Ammon's horn (tissue), 1 donor: ENCODE results near the gene CDHR2.

ENCODE experiments used
- DNase-seq: peaks from one replicate; pipeline ENCODE4 v3.0.0-alpha.2; 2016; ENCODE audit warnings: low spot score

Gene CDHR2

DNA sequence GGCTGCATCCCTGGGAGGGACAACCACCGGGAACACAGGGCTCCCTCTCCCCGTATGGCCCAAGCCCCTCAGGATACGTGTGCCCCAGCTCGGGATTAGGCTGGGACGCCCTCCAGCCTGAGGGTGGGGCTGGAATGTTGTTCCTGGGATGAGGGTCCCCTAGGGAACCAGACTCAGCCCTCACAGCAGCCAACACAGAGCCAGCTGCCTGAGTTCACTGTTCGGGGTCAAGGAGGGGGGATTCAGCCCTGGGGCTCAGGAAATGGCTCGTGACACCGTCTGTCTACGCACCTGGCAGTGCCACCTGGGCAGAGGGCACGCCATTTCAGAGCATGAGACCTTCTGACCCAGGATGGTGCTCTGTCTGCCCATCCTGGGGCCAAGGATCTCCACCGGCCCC is 20.8 kb upstream of the CDHR2 start:
- DNase-seq, result no peak

- DNase-seq, result no peak
These were observed 20.4 kb upstream of the CDHR2 start for GRCh38 chr5:176528761-176529115.

GRCh38 chr5:176529116-176529740 is 19.9 kb upstream of the CDHR2 start:
- no peak for DNase-seq

DNA sequence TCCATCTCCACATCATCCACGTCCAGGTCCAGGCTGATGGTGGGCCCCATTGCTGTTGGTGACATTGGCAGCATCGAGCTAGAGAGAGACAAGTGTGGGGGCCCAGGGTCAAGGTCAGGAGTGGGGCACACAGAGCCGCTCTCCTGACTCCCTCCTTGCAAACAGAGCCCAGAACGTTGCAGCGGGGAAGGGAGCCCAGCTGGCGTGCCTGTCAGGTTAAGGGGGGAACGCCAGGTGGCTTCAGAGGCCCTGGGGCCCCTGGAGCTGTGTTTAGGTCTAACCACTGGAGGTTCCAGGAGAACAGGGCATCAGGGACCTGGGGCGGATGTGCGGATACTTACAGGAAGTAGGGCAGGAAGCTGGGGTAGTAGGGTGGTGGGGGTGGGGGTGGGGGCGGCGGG is 19.4 kb upstream of the CDHR2 start:
- DNase-seq, result no peak

DNA sequence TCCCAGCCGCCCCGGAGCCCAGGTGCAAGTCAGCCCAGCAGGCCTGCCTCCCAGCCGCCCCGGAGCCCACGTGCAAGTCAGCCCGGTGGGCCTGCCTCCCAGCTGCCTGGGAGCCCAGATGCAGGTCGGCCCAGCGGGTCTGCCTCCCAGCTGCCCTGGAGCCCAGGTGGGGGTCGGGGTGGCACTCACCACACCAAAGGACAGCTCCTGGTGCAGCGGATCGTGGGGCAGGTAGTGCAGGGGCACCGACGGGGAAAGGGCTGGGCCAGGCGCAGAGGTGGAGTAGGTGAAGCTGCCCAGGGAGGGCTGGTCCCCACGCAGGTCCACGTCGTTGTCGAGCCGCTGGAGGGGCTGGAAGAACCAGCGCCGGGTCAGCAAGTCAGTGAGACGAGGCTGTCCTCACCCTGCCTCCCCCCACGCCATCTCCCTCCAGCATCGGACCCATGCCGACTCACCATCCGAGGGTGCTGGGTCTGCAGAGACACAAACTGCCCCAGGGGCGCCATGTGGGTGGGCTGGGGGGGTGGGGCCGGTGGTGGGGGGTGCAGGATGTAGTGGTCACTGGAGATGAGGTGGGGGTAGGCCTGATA is 18.7 kb upstream of the CDHR2 start:
- DNase-seq, result no peak

DNA sequence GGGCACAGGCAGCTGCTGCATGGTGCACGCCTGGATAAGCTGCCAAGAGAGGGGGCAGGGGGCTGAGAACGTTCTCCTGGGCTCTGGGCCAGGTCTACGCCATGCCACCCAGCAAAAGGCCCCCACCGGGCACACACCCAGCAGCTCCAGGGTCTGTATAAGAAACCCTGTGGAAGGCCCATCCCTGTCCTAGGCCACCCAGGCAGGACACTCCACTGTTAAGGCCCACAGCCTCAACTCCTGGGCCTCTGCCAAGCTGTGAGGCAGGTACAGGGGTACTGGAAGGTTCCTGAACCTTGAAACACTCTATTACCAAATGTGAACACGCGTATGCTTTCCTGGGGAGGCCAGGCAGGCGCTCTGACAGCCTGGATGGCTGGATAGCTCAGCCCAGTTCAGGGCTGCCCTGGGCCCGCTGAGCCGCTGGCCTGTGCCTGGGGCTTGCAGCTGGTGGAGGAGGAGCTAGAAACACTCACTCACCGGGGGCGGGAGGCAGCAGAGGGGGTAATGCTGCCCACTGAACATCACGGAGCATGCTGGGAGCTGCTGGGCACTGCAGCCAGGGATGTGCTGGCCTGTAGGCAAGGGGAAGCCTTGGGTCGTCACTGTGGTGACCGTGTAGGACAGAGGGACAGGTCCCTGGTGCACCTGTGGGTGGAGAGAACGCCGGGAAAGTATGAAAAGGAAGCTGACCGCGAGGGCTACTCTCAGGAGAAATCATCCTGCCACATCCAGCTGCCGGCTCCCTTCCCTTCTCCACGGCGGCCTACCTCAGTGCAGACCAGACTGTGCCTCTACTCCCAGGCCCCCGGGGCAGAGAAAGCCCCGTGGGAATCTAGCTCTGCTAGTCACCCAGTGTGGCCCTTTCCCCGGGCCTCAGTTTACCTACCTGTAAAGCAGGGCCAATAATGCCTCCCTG is 17.9 kb upstream of the CDHR2 start:
- peak; percentile 94 for DNase-seq

DNA sequence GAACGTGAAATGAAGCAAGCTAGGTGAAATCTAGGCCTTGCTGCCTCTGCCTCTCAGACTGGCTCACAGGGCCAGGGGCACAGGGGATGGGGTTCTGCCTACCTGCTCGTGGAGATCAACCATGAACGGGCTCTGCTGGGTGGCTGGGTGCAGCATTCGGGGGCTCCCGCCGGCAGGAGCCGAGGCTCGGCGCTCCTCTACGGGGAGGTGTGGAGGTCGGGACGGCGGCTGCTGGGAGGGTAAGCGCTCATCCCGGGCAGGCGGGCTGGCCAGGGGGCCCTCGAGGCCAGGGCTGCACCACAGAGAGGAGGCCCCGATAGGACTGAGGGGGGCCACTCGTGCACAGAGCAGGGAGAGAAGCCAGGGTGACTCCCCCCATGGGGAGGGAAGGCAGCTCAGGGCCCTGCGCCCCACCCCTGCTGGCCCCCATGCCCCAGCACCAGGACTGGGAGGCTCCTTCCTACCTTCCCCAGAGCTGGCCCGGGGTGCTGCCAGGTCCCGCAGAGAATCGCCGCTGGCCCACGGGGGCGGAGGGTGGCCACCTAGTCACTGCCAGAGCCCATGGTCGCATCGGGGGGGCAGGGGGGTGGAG is 17.1 kb upstream of the CDHR2 start:
- DNase-seq, result no peak

GRCh38 chr5:176532795-176533194 is 16.3 kb upstream of the CDHR2 start:
- peak; percentile 3 for DNase-seq

GRCh38 chr5:176533390-176533789 is 15.8 kb upstream of the CDHR2 start:
- peak; percentile 63 for DNase-seq

DNA sequence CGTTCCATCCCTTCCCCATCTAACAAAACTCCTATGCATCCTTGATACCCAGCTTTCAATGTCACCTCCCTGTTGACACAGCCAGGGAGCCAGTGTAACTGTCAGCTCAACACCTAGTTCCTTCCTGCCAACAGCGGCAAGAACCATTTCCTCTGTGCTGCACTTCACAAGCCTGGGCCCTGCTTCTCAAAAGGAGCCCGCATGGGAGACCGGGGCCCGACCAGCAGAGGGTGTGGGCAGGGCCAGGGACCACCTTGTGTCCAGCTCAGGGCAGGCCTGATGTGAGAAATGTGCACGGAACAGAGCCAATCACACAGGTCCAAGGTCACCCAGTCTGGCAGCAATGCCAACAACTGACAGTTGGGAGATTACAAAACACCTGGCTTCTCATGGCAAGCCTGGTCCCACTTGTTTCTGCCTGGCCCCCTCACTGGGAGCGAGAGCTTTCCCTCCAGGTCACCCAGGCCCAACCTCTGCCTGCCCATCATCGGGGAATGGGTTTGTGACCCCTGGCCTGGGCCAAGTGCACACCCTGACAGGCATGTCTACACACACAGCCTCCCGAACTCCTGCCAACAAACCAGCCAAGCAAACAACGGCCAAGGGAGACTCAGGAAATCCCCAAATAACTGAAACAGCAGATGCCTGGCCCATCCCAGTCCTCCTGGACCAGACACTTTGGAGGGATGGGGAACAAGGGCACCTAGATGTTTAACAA is 15.1 kb upstream of the CDHR2 start:
- no peak for DNase-seq

- no peak for DNase-seq
These were observed 14.5 kb upstream of the CDHR2 start for GRCh38 chr5:176534640-176535039.

GRCh38 chr5:176535101-176535663 is 14.0 kb upstream of the CDHR2 start:
- peak; percentile 59 for DNase-seq

DNA sequence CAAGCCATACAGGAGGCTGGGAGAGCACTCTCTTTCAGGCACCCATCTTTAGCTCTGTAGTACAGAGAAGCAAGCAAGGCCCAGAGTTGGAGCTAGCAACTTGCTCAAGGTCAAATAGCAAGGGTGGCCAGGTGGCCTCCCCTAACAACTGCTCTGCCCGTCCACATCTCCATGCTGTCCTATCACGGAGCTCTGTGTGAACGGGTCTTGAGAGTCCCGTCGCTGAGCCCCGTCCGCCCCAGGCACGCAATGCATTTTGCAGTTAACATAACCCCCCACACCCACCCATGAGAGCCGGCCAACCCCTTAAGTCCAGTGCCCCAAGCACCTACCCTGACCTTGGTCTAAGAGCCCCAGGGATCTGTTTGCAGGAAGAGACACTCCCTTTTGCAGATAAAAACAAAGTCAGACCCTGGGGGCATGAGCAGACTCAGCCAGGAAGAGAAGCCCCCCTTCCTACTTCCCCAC is 13.4 kb upstream of the CDHR2 start:
- DNase-seq, result no peak

DNA sequence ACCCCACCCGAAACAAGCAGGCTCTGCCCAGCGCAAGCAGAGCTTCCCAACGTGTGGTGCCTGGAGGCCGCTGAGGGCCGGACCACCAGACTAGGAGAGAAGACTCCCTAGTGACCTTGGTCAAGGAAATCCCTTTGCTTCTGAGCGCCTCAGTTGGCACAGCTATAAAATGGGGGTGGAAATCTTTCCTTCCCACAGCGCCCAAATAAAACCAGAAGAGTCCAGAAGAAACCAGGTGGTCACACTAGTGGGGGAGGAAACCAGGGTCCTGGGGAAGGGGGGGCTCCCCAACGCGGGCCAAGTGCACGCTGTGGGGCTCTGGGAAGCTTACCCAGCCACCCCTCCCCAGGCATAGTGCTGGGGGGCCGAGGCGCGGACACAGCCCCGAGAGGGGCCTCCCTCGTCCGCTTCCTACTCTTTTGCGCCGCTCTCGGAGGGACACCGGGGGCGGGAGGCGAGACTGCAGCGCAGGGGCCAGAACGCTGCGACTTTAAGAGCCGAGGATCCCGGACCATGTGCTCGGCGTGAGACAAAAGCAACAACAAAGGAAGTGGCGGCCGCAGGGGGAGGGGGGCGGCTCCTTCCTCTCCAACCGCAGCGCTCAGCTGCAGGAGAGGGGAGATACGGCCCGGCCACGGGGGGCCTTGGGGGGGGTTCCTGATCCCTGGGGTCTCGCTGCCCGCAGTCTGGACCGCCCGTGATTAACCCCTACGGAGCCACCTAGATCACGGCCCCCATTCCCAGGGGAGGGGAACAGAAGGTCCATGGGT is 12.8 kb upstream of the CDHR2 start:
- DNase-seq, result peak; percentile 88

GRCh38 chr5:176536902-176537553 is 12.1 kb upstream of the CDHR2 start, which contains the start of gene RNF44:
Gene RNF44, minus strand, starts transcription at chr5:176537402. Its CDS starts 4,930 bp downstream, at chr5:176532472.
- peak; percentile 97 for DNase-seq

- peak; percentile 100 for DNase-seq
These were observed 11.4 kb upstream of the CDHR2 start for GRCh38 chr5:176537554-176538229.

GRCh38 chr5:176538230-176538988 is 10.7 kb upstream of the CDHR2 start:
- DNase-seq, result no peak

- DNase-seq, result no peak
These were observed 10.2 kb upstream of the CDHR2 start for GRCh38 chr5:176538989-176539384.

DNA sequence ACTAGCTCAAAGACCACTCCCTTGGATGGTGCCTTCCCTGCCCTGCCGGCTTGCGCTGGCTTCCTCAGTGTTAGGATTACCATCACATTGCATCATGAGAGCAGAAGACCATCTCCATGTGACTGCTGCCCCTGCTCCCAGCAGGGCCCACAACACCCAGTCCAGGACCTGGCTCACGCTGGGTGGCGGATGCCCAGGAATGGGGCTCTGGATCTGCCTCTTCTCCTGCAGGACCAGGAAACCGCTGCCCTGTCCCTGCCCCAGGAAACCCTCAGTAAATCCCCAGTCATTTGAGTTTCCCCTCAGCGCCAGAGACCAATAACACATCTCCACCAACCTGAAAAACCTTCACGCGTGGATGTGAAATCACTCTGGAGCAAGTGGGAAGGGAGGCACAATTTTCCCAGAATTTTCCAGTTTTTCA is 8.7 kb upstream of the CDHR2 start:
- no peak for DNase-seq
